Neuron (in vitro differentiated cells): ENCODE data around the gene REG1A.

Source experiments
- H2AFZ ChIP-seq: one replicate; pipeline ENCODE4 v1.6.1; 2013; ENCODE audit warnings: low read depth, mild to moderate bottlenecking, inconsistent platforms, low read length, moderate library complexity
- H3K27me3 ChIP-seq: one replicate; pipeline ENCODE4 v1.6.1; 2013; ENCODE audit warnings: low read length; ENCODE audit not compliant: insufficient read depth
- H3K36me3 ChIP-seq: one replicate; pipeline ENCODE4 v1.6.1; 2013; ENCODE audit warnings: low read length; ENCODE audit not compliant: insufficient read depth
- H3K4me1 ChIP-seq: one replicate; pipeline ENCODE4 v1.6.1; 2013; ENCODE audit warnings: low read length; ENCODE audit not compliant: insufficient read depth
- H3K4me3 ChIP-seq: 2 replicates; pipeline ENCODE4 v1.5.1; 2013; ENCODE audit warnings: mild to moderate bottlenecking, low read length, moderate library complexity
- H3K9me3 ChIP-seq: one replicate; pipeline ENCODE4 v1.6.1; 2013; ENCODE audit warnings: low read length

REG1A gene

GRCh38 chr2:79103214-79103613 lies 17.1 kb upstream of the REG1A start:
- Histone ChIP-seq H3K4me3 (no peak overlapping the region), H3K9me3 (no peaks in the 10 kb centered on the region), H3K27me3 (no peaks in the 10 kb centered on the region), H3K4me1 (no peaks in the 10 kb centered on the region), H3K36me3 (no peaks in the 10 kb centered on the region), H2AFZ (no peak overlapping the region)

- Histone ChIP-seq H3K4me1 (no peaks in the 10 kb centered on the region), H3K27me3 (no peaks in the 10 kb centered on the region), H3K4me3 (no peak overlapping the region), H3K36me3 (no peaks in the 10 kb centered on the region), H2AFZ (no peak overlapping the region), H3K9me3 (no peaks in the 10 kb centered on the region)
Measured at GRCh38 chr2:79105259-79105658, 15.0 kb upstream of the REG1A start.

- Histone ChIP-seq H2AFZ (no peak overlapping the region), H3K27me3 (no peaks in the 10 kb centered on the region), H3K9me3 (no peaks in the 10 kb centered on the region), H3K4me3 (no peak overlapping the region), H3K4me1 (no peaks in the 10 kb centered on the region), H3K36me3 (no peaks in the 10 kb centered on the region)
Measured at GRCh38 chr2:79112269-79112668, 8.0 kb upstream of the REG1A start.

GRCh38 chr2:79114797-79115494 lies 5.3 kb upstream of the REG1A start:
- Histone ChIP-seq H3K27me3 (no peaks in the 10 kb centered on the region), H2AFZ (no peak overlapping the region), H3K36me3 (no peaks in the 10 kb centered on the region), H3K4me3 (no peak overlapping the region), H3K9me3 (no peaks in the 10 kb centered on the region), H3K4me1 (no peaks in the 10 kb centered on the region)

- H3K36me3 ChIP-seq: no peaks in the 10 kb centered on the region
- H3K4me1 ChIP-seq: no peaks in the 10 kb centered on the region
- no peaks in the 10 kb centered on the region for H3K9me3 ChIP-seq
- no peak overlapping the region for H2AFZ ChIP-seq
- no peaks in the 10 kb centered on the region for H3K27me3 ChIP-seq
- no peak overlapping the region for H3K4me3 ChIP-seq
Measured at GRCh38 chr2:79116997-79117928, 3.0 kb upstream of the REG1A start.

GRCh38 chr2:79122676-79123075 lies 2.4 kb downstream of the REG1A start:
- Histone ChIP-seq H3K36me3 (no peaks in the 10 kb centered on the region), H3K27me3 (no peaks in the 10 kb centered on the region), H3K4me1 (no peaks in the 10 kb centered on the region), H3K4me3 (no peak overlapping the region), H2AFZ (no peak overlapping the region), H3K9me3 (no peaks in the 10 kb centered on the region)

GRCh38 chr2:79124907-79125720 lies 4.8 kb downstream of the REG1A start:
- Histone ChIP-seq H3K36me3 (no peaks in the 10 kb centered on the region), H3K4me1 (no peaks in the 10 kb centered on the region), H3K9me3 (no peaks in the 10 kb centered on the region), H2AFZ (no peak overlapping the region), H3K27me3 (no peaks in the 10 kb centered on the region), H3K4me3 (no peak overlapping the region)

GRCh38 chr2:79125721-79125985 lies 5.4 kb downstream of the REG1A start:
- Histone ChIP-seq H3K4me1 (no peaks in the 10 kb centered on the region), H3K36me3 (no peaks in the 10 kb centered on the region), H3K9me3 (no peaks in the 10 kb centered on the region), H3K4me3 (no peak overlapping the region), H2AFZ (no peak overlapping the region), H3K27me3 (no peaks in the 10 kb centered on the region)

GRCh38 chr2:79128406-79128805 lies 8.1 kb downstream of the REG1A start:
- no peaks in the 10 kb centered on the region for H3K9me3 ChIP-seq
- no peak overlapping the region for H3K4me3 ChIP-seq
- H3K36me3 ChIP-seq: no peaks in the 10 kb centered on the region
- H3K27me3 ChIP-seq: no peaks in the 10 kb centered on the region
- H2AFZ ChIP-seq: no peak overlapping the region
- no peaks in the 10 kb centered on the region for H3K4me1 ChIP-seq

GRCh38 chr2:79129260-79129659 lies 9.0 kb downstream of the REG1A start:
- H3K27me3 ChIP-seq: no peaks in the 10 kb centered on the region
- no peak overlapping the region for H2AFZ ChIP-seq
- H3K4me1 ChIP-seq: no peaks in the 10 kb centered on the region
- no peaks in the 10 kb centered on the region for H3K9me3 ChIP-seq
- H3K4me3 ChIP-seq: no peak overlapping the region
- no peaks in the 10 kb centered on the region for H3K36me3 ChIP-seq

GRCh38 chr2:79129804-79130203 lies 9.5 kb downstream of the REG1A start:
- Histone ChIP-seq H2AFZ (no peak overlapping the region), H3K27me3 (no peaks in the 10 kb centered on the region), H3K9me3 (no peaks in the 10 kb centered on the region), H3K36me3 (no peaks in the 10 kb centered on the region), H3K4me3 (no peak overlapping the region), H3K4me1 (no peaks in the 10 kb centered on the region)

GRCh38 chr2:79131687-79132086 lies 11.4 kb downstream of the REG1A start:
- Histone ChIP-seq H2AFZ (no peak overlapping the region), H3K4me1 (no peaks in the 10 kb centered on the region), H3K9me3 (no peaks in the 10 kb centered on the region), H3K4me3 (no peak overlapping the region), H3K27me3 (no peaks in the 10 kb centered on the region), H3K36me3 (no peaks in the 10 kb centered on the region)

GRCh38 chr2:79138385-79138784 lies 18.1 kb downstream of the REG1A start:
- H3K9me3 ChIP-seq: no peaks in the 10 kb centered on the region

More at GRCh38 chr2:79138385-79138784, 18.1 kb downstream of the REG1A start:
- Histone ChIP-seq H3K4me1 (no peaks in the 10 kb centered on the region), H2AFZ (no peak overlapping the region), H3K4me3 (no peak overlapping the region), H3K27me3 (no peaks in the 10 kb centered on the region), H3K36me3 (no peaks in the 10 kb centered on the region)
